ENCODE data around the gene TRIM72. TPM values are rescaled to one million over a fixed set of nuclear protein-coding genes. Genes with fewer than 3 reads are reported as not detected.
"Not testable (repeated sequence)": the region's sequence is repeated elsewhere in the genome, so short reads cannot be mapped to it uniquely, and the experiment has no call there.

Gene TRIM72
- total RNA-seq, 2 donors from 2014 or later: not detected

- WGBS, 2 donors: 79 to 82% methylated on average over 17 of the region's 17 CpGs
- ATAC-seq (no peak), DNase-seq (no peak)
Observed at GRCh38 chr16:31277659-31278260, 63.8 kb downstream of the TRIM72 start.

DNA sequence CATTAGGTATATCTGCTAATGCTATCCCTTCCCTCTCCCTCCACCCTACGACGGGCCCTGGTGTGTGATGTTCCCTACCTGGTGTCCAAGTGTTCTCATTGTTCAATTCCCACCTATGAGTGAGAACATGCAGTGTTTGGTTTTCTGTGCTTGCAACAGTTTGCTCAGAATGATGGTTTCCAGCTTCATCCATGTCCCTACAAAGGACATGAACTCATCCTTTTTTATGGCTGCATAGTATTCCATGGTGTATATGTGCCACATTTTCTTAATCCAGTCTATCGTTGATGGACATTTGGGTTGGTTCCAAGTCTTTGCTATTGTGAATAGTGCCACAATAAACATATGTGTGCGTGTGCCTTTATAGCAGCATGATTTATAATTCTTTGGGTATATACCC is 64.9 kb downstream of the TRIM72 start:
- intact Hi-C loops (cut with DNase I): not testable (repeated sequence)

More at GRCh38 chr16:31277659-31278260, 63.8 kb downstream of the TRIM72 start:
- TF ChIP-seq, protein P1, sequence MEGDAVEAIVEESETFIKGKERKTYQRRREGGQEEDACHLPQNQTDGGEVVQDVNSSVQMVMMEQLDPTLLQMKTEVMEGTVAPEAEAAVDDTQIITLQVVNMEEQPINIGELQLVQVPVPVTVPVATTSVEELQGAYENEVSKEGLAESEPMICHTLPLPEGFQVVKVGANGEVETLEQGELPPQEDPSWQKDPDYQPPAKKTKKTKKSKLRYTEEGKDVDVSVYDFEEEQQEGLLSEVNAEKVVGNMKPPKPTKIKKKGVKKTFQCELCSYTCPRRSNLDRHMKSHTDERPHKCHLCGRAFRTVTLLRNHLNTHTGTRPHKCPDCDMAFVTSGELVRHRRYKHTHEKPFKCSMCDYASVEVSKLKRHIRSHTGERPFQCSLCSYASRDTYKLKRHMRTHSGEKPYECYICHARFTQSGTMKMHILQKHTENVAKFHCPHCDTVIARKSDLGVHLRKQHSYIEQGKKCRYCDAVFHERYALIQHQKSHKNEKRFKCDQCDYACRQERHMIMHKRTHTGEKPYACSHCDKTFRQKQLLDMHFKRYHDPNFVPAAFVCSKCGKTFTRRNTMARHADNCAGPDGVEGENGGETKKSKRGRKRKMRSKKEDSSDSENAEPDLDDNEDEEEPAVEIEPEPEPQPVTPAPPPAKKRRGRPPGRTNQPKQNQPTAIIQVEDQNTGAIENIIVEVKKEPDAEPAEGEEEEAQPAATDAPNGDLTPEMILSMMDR (IDR thresholded peaks at IDR 0.05): no peak
- no peak for TF ChIP-seq POLR2A (IDR thresholded peaks at IDR 0.05)
- no peak overlapping the region for H3K4me3 ChIP-seq
- H3K9me3 ChIP-seq: no peaks in the 10 kb centered on the region
- no peaks in the 10 kb centered on the region for H3K27me3 ChIP-seq
- intact Hi-C loops (cut with DNase I): no loop called here
- H3K4me1 ChIP-seq: no peaks in the 10 kb centered on the region
- no peak overlapping the region for H3K27ac ChIP-seq
- H3K36me3 ChIP-seq (replicated peaks in 1 of 2; ENCODE audit: insufficient read depth in 1 of 2, low read depth in 2 of 2): no peaks in the 10 kb centered on the region

More for the DNA sequence above, 64.9 kb downstream of the TRIM72 start:
- not testable (repeated sequence) for H3K4me3 ChIP-seq; ATAC-seq; H3K9me3 ChIP-seq; H3K27me3 ChIP-seq; DNase-seq; H3K27ac ChIP-seq; H3K36me3 ChIP-seq (replicated peaks in 1 of 2; ENCODE audit: insufficient read depth in 1 of 2, low read depth in 2 of 2); H3K4me1 ChIP-seq
- WGBS, 2 donors: 75 to 82% methylated on average over 3 to 4 of the region's 4 CpGs

Small RNAs within 50 kb of the gene (small RNA-seq; reads per million reads assigned to genes)
- gene AC009088.4 (not detected), gene NDUFA3P6 (not detected)

Other genes starting within 250 kb of the TRIM72 start
- gene HSD3B7, start 228.9 kb upstream of the TRIM72 start, total RNA-seq: 10 to 100 TPM; 20.5 to 21.4 TPM
- under 1 TPM; 0.26 to 0.33 TPM for gene STX1B, start 203.5 kb upstream of the TRIM72 start, total RNA-seq
- 10 to 100 TPM; 25.9 to 38.6 TPM for gene STX4, start 180.6 kb upstream of the TRIM72 start, total RNA-seq
- gene ZNF668, start 139.9 kb upstream of the TRIM72 start, total RNA-seq: 10 to 100 TPM in 1 of 2 donors, 1 to 10 TPM in 1; 2.9 to 15.2 TPM
- 10 to 100 TPM; 12.7 to 14.5 TPM for gene ZNF646, start 139.7 kb upstream of the TRIM72 start, total RNA-seq
- gene PRSS53, start 125.2 kb upstream of the TRIM72 start, total RNA-seq: 1 to 10 TPM; 3.0 to 6.0 TPM
- gene VKORC1, start 119.3 kb upstream of the TRIM72 start, total RNA-seq: 100 to 1,000 TPM in 1 of 2 donors, 10 to 100 TPM in 1; 42.5 to 104 TPM
- 10 to 100 TPM; 33.9 to 61.7 TPM for gene BCKDK, start 105.7 kb upstream of the TRIM72 start, total RNA-seq
- 10 to 100 TPM; 55.7 to 66.4 TPM for gene KAT8, start 96.5 kb upstream of the TRIM72 start, total RNA-seq
- gene PRSS8, start 78.4 kb upstream of the TRIM72 start, total RNA-seq: 10 to 100 TPM; 75.5 to 81.7 TPM
- gene PRSS36, start 64.1 kb upstream of the TRIM72 start, total RNA-seq: 10 to 100 TPM in 1 of 2 donors, under 1 TPM in 1; 0.52 to 65.3 TPM
- gene FUS, start 34.0 kb upstream of the TRIM72 start, total RNA-seq: 10 to 100 TPM; 43.6 to 68.9 TPM
- gene PYCARD, start 11.4 kb upstream of the TRIM72 start, total RNA-seq: 10 to 100 TPM; 12.7 to 13.8 TPM
- gene PYDC1, start 3.0 kb downstream of the TRIM72 start, total RNA-seq: not detected
- gene ITGAM, start 45.9 kb downstream of the TRIM72 start, total RNA-seq: 1 to 10 TPM; 3.3 to 6.5 TPM
- 1 to 10 TPM; 3.0 to 8.6 TPM for gene ITGAX, start 141.1 kb downstream of the TRIM72 start, total RNA-seq
- not detected for gene ITGAD, start 179.2 kb downstream of the TRIM72 start, total RNA-seq
- not detected for gene COX6A2, start 214.2 kb downstream of the TRIM72 start, total RNA-seq
- gene ZNF843, start 228.7 kb downstream of the TRIM72 start, total RNA-seq: 1 to 10 TPM; 3.6 to 4.7 TPM
- 10 to 100 TPM in 1 of 2 donors, 1 to 10 TPM in 1; 4.2 to 13.2 TPM for gene ARMC5, start 245.4 kb downstream of the TRIM72 start, total RNA-seq